ENCODE measurements around the gene TK2.
"Not testable (repeated sequence)": the region's sequence is repeated elsewhere in the genome, so short reads cannot be mapped to it uniquely, and the experiment has no call there.

Gene TK2

GRCh38 chr16:66549284-66550131 is at the start of gene TK2:
TK2 (minus strand) TSS chr16:66550122; CDS start chr16:66550061, 61 bp downstream.
- peak; percentile 73 to 80 for DNase-seq

- no peak for DNase-seq
Observed at GRCh38 chr16:66598111-66598510, 48.2 kb upstream of the TK2 start.

- no peak for DNase-seq
Observed at GRCh38 chr16:66596986-66597848, 47.3 kb upstream of the TK2 start.

- DNase-seq, result not testable (repeated sequence)
Observed at GRCh38 chr16:66596559-66596958, 46.6 kb upstream of the TK2 start.

GRCh38 chr16:66594739-66595138 is 44.8 kb upstream of the TK2 start:
- no peak for DNase-seq

GRCh38 chr16:66592814-66593213 is 42.9 kb upstream of the TK2 start:
- no peak for DNase-seq

GRCh38 chr16:66592241-66592640 is 42.3 kb upstream of the TK2 start:
- no peak for DNase-seq

GRCh38 chr16:66591018-66591417 is 41.1 kb upstream of the TK2 start:
- no peak for DNase-seq

GRCh38 chr16:66590322-66590721 is 40.4 kb upstream of the TK2 start:
- no peak for DNase-seq

- DNase-seq, result peak; percentile 58 to 63
Observed at GRCh38 chr16:66588981-66589713, 39.2 kb upstream of the TK2 start.

GRCh38 chr16:66587881-66588600 is 38.1 kb upstream of the TK2 start:
- no peak for DNase-seq

- no peak for DNase-seq
Observed at GRCh38 chr16:66585481-66586239, 35.7 kb upstream of the TK2 start.

- no peak for DNase-seq
Observed at GRCh38 chr16:66581246-66581952, 31.5 kb upstream of the TK2 start.

- DNase-seq, result no peak
Observed at GRCh38 chr16:66580605-66581209, 30.8 kb upstream of the TK2 start.

- DNase-seq, result peak; percentile 21 to 33
Observed at GRCh38 chr16:66578651-66579531, 29.0 kb upstream of the TK2 start, which contains the start of gene CMTM2. CMTM2 (plus strand) TSS chr16:66579463; CDS start chr16:66579608, 145 bp downstream.

- DNase-seq, result no peak
Observed at GRCh38 chr16:66576296-66576695, 26.4 kb upstream of the TK2 start.

- DNase-seq, result no peak
Observed at GRCh38 chr16:66575060-66575459, 25.1 kb upstream of the TK2 start.

- no peak for DNase-seq
Observed at GRCh38 chr16:66574531-66574930, 24.6 kb upstream of the TK2 start.

- no peak for DNase-seq
Observed at GRCh38 chr16:66574081-66574480, 24.2 kb upstream of the TK2 start.
